Mesothelial cell of epicardium (in vitro differentiated cells): ENCODE measurements around the gene FDPS. TPM values are rescaled to one million over a fixed set of nuclear protein-coding genes. Genes with fewer than 3 reads are reported as not detected.

Source experiments
- DNase-seq, 2 experiments: peaks; one replicate each; pipeline ENCODE4 v3.0.0; 2021; ENCODE audit warnings: low spot score in 2 of 2; ENCODE audit not compliant: unreplicated experiment in 2 of 2
- H3K27ac Mint-ChIP-seq: 2 replicates; pipeline ENCODE4 v1.8.0; 2021; ENCODE audit warnings: mixed read lengths
- H3K27me3 Mint-ChIP-seq: 2 replicates; pipeline ENCODE4 v1.8.0; 2021; ENCODE audit warnings: low read depth, mixed read lengths
- H3K36me3 Mint-ChIP-seq: 2 replicates; pipeline ENCODE4 v1.8.0; 2021; ENCODE audit warnings: mixed read lengths
- H3K4me1 Mint-ChIP-seq: 2 replicates; pipeline ENCODE4 v1.8.0; 2021; ENCODE audit warnings: mixed read lengths
- H3K4me3 Mint-ChIP-seq: 2 replicates; pipeline ENCODE4 v1.8.0; 2021; ENCODE audit warnings: mild to moderate bottlenecking, moderate library complexity, mixed read lengths
- H3K9me3 Mint-ChIP-seq: 2 replicates; pipeline ENCODE4 v1.8.0; 2021; ENCODE audit warnings: mixed read lengths
- total RNA-seq: library from RNA; stranded (reverse); gene quantifications from 3 replicates; pipeline ENCODE4 v1.2.1, GENCODE V29; 2021
- TF ChIP-seq, protein P1 (sequence below): fragments of 200-600 bp; sonication (generic); IDR thresholded peaks from one replicate; pipeline ENCODE4 v1.5.0; 2021; ENCODE audit warnings: antibody characterized with exemption; ENCODE audit not compliant: unreplicated experiment

FDPS gene
- total RNA-seq, 1 donor from 2014 or later, result 153 TPM

GRCh38 chr1:155297384-155297783 lies 11.3 kb upstream of the FDPS start:
- TF ChIP-seq, protein P1, sequence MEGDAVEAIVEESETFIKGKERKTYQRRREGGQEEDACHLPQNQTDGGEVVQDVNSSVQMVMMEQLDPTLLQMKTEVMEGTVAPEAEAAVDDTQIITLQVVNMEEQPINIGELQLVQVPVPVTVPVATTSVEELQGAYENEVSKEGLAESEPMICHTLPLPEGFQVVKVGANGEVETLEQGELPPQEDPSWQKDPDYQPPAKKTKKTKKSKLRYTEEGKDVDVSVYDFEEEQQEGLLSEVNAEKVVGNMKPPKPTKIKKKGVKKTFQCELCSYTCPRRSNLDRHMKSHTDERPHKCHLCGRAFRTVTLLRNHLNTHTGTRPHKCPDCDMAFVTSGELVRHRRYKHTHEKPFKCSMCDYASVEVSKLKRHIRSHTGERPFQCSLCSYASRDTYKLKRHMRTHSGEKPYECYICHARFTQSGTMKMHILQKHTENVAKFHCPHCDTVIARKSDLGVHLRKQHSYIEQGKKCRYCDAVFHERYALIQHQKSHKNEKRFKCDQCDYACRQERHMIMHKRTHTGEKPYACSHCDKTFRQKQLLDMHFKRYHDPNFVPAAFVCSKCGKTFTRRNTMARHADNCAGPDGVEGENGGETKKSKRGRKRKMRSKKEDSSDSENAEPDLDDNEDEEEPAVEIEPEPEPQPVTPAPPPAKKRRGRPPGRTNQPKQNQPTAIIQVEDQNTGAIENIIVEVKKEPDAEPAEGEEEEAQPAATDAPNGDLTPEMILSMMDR, result no peak
- peak overlapping the region; percentile 11 for H3K27ac Mint-ChIP-seq
- no peak overlapping the region for H3K4me3 Mint-ChIP-seq
- H3K4me1 Mint-ChIP-seq, result peaks cover 13% of the 10 kb centered on the region
- DNase-seq, result no peak
- peaks cover 5% of the 10 kb centered on the region for H3K27me3 Mint-ChIP-seq
- no peaks in the 10 kb centered on the region for H3K9me3 Mint-ChIP-seq
- H3K36me3 Mint-ChIP-seq, result no peaks in the 10 kb centered on the region

DNA sequence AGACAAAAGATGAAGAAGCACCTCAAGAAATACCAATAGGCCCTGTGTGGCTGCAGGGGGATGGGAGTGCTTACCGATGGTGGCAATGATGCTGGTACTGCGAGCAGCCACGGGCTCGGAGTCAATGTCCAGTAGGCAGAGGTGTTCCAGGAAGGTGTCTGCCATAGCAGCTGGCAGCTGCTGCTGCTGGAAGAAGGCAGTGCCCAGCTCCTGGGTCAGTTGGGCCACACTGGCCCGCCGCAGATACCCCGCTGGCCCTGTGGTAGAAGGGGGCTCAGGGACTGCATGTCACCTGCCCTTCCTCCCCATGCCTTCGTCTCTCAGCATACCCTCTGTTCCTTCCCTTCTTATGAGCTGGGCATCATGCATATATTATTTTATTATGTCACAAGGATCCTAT lies 8.6 kb upstream of the FDPS start:
- H3K4me3 Mint-ChIP-seq, result no peak overlapping the region
- H3K36me3 Mint-ChIP-seq, result no peaks in the 10 kb centered on the region
- H3K4me1 Mint-ChIP-seq, result peaks cover 13% of the 10 kb centered on the region
- DNase-seq, result no peak
- H3K27me3 Mint-ChIP-seq, result peaks cover 2% of the 10 kb centered on the region
- H3K27ac Mint-ChIP-seq, result no peak overlapping the region
- no peaks in the 10 kb centered on the region for H3K9me3 Mint-ChIP-seq
- TF ChIP-seq, protein P1, result no peak

DNA sequence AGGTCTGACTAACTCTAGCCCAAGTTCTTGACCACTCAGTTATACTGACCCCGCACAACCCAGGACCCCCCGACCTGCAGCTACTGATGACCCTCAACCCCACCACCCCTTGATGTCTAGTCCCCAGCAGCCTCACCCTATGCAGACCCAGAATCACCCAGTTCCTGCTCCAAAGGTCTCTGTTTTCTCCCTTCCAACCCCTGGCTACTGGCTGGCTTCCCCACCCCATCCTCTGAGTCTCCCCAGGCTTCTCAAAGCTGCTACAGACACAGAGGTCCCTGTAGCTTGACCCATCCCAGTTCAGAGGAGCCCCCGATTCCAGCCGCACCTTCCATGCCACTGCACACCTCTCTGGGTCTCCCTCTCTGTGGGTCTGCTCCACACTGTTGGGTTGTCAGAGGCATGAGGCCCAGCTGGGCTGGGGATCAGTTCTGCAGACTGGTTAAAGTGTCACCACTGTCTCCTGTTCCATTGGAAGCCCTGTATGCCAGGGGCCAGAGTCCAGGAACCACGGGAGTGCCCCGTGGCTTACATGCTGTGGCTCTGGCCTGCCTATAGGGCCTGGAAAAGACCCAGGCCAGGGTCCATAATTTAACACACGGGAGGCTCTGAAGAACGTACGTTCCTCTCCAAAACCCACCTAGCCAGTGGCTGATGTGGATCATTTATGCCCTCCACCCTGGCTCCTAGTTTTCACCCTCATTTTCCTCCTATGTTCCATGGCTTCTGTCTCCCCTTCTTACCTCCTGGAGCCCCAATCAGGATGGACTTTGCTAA lies 7.9 kb upstream of the FDPS start:
- DNase-seq, result no peak
- Mint-ChIP-seq H3K27me3 (peaks cover 2% of the 10 kb centered on the region), H3K36me3 (no peaks in the 10 kb centered on the region), H3K4me1 (peaks cover 13% of the 10 kb centered on the region), H3K27ac (no peak overlapping the region), H3K9me3 (no peaks in the 10 kb centered on the region), H3K4me3 (no peak overlapping the region)
- TF ChIP-seq, protein P1, result no peak

DNA sequence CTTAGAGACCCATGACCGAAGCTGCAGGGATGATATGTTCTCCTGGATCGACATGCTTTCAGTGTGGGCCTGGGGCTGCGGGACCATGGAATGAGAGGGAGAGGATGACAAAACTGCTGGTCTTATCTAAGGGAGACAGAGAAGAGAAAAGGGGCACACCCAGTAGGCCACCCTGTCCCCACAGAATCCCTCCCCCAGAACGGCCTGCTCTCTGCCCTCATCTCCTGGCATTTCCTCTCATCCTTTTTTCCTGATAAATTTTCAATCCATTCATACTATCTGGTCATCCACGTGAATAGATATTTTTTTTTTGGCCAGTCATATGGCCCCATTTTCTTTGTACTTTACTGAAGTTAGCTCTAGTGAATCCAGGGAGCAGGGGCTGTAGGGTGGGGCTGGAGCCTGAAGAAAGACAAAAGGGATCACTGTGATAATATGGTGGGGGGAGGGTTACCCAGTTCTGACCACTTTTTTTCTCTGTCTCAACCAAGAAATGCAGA lies 7.3 kb upstream of the FDPS start, which contains the start of gene PKLR:
Gene PKLR, minus strand, starts transcription at position 97 of the 500 bp plus-strand sequence. Its CDS starts 43 bp downstream, at position 54.
- TF ChIP-seq, protein P1, result no peak
- H3K4me1 Mint-ChIP-seq, result peaks cover 13% of the 10 kb centered on the region
- H3K9me3 Mint-ChIP-seq, result no peaks in the 10 kb centered on the region
- DNase-seq, result no peak
- H3K27me3 Mint-ChIP-seq, result peaks cover 2% of the 10 kb centered on the region
- H3K4me3 Mint-ChIP-seq, result no peak within 1 kb of the TSS
- H3K36me3 Mint-ChIP-seq, result no peaks in the 10 kb centered on the region
- no peak within 1 kb of the TSS for H3K27ac Mint-ChIP-seq

- H3K9me3 Mint-ChIP-seq, result no peaks in the 10 kb centered on the region
- H3K36me3 Mint-ChIP-seq, result no peaks in the 10 kb centered on the region
- TF ChIP-seq, protein P1, result no peak
- H3K4me1 Mint-ChIP-seq, result peaks cover 5% of the 10 kb centered on the region
- H3K27me3 Mint-ChIP-seq, result no peaks in the 10 kb centered on the region
- no peak overlapping the region for H3K4me3 Mint-ChIP-seq
- H3K27ac Mint-ChIP-seq, result no peak overlapping the region
- no peak for DNase-seq
These were observed 4.1 kb upstream of the FDPS start for GRCh38 chr1:155304558-155305063.
